HL-60 (cell line): ENCODE results near the gene WEE2.

ENCODE experiments used
- CTCF ChIP-seq: IDR thresholded peaks from one replicate; pipeline ENCODE4 v1.5.1; 2011; ENCODE audit warnings: low read length, control low read depth, inconsistent platforms; ENCODE audit not compliant: insufficient read depth
- POLR2AphosphoS5 ChIP-seq: IDR thresholded peaks from 2 replicates; pipeline ENCODE4 v1.6.1; 2012; ENCODE audit warnings: low read depth
- REST ChIP-seq: IDR thresholded peaks from 2 replicates; pipeline ENCODE4 v1.6.1; 2012; ENCODE audit warnings: low read depth; ENCODE audit not compliant: insufficient replicate concordance

GRCh38 chr7:141697211-141697871, 10.8 kb upstream of the WEE2 start:
- TF ChIP-seq CTCF (no peak), POLR2AphosphoS5 (no peak), REST (no peak)
